ENCODE measurements around the gene FAP.

- no peak for TF ChIP-seq ZNF561 (tag by site-specific recombination; IDR thresholded peaks at IDR 0.05; ENCODE audit: borderline replicate concordance)
- no peak for TF ChIP-seq ZNF629 (tag by site-specific recombination; IDR thresholded peaks at IDR 0.05)
- TF ChIP-seq YY1 (tag by site-specific recombination; IDR thresholded peaks at IDR 0.05) = no peak
- TF ChIP-seq TCF7L2 (IDR thresholded peaks at IDR 0.05; ENCODE audit: borderline replicate concordance, low read depth, low read length) = no peak
- TF ChIP-seq, protein P1, sequence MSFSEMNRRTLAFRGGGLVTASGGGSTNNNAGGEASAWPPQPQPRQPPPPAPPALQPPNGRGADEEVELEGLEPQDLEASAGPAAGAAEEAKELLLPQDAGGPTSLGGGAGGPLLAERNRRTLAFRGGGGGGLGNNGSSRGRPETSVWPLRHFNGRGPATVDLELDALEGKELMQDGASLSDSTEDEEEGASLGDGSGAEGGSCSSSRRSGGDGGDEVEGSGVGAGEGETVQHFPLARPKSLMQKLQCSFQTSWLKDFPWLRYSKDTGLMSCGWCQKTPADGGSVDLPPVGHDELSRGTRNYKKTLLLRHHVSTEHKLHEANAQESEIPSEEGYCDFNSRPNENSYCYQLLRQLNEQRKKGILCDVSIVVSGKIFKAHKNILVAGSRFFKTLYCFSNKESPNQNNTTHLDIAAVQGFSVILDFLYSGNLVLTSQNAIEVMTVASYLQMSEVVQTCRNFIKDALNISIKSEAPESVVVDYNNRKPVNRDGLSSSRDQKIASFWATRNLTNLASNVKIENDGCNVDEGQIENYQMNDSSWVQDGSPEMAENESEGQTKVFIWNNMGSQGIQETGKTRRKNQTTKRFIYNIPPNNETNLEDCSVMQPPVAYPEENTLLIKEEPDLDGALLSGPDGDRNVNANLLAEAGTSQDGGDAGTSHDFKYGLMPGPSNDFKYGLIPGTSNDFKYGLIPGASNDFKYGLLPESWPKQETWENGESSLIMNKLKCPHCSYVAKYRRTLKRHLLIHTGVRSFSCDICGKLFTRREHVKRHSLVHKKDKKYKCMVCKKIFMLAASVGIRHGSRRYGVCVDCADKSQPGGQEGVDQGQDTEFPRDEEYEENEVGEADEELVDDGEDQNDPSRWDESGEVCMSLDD (tag by site-specific recombination; IDR thresholded peaks at IDR 0.05) = no peak
- TF ChIP-seq, protein P2, sequence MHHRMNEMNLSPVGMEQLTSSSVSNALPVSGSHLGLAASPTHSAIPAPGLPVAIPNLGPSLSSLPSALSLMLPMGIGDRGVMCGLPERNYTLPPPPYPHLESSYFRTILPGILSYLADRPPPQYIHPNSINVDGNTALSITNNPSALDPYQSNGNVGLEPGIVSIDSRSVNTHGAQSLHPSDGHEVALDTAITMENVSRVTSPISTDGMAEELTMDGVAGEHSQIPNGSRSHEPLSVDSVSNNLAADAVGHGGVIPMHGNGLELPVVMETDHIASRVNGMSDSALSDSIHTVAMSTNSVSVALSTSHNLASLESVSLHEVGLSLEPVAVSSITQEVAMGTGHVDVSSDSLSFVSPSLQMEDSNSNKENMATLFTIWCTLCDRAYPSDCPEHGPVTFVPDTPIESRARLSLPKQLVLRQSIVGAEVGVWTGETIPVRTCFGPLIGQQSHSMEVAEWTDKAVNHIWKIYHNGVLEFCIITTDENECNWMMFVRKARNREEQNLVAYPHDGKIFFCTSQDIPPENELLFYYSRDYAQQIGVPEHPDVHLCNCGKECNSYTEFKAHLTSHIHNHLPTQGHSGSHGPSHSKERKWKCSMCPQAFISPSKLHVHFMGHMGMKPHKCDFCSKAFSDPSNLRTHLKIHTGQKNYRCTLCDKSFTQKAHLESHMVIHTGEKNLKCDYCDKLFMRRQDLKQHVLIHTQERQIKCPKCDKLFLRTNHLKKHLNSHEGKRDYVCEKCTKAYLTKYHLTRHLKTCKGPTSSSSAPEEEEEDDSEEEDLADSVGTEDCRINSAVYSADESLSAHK (tag by site-specific recombination; IDR thresholded peaks at IDR 0.05) = no peak
- TF ChIP-seq, protein P3, sequence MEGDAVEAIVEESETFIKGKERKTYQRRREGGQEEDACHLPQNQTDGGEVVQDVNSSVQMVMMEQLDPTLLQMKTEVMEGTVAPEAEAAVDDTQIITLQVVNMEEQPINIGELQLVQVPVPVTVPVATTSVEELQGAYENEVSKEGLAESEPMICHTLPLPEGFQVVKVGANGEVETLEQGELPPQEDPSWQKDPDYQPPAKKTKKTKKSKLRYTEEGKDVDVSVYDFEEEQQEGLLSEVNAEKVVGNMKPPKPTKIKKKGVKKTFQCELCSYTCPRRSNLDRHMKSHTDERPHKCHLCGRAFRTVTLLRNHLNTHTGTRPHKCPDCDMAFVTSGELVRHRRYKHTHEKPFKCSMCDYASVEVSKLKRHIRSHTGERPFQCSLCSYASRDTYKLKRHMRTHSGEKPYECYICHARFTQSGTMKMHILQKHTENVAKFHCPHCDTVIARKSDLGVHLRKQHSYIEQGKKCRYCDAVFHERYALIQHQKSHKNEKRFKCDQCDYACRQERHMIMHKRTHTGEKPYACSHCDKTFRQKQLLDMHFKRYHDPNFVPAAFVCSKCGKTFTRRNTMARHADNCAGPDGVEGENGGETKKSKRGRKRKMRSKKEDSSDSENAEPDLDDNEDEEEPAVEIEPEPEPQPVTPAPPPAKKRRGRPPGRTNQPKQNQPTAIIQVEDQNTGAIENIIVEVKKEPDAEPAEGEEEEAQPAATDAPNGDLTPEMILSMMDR (tag by site-specific recombination; IDR thresholded peaks at IDR 0.05) = no peak
- TF ChIP-seq, protein P4, sequence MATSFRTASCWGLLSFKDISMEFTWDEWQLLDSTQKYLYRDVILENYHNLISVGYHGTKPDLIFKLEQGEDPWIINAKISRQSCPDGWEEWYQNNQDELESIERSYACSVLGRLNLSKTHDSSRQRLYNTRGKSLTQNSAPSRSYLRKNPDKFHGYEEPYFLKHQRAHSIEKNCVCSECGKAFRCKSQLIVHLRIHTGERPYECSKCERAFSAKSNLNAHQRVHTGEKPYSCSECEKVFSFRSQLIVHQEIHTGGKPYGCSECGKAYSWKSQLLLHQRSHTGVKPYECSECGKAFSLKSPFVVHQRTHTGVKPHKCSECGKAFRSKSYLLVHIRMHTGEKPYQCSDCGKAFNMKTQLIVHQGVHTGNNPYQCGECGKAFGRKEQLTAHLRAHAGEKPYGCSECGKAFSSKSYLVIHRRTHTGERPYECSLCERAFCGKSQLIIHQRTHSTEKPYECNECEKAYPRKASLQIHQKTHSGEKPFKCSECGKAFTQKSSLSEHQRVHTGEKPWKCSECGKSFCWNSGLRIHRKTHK (tag by site-specific recombination; IDR thresholded peaks at IDR 0.05) = no peak
- no peak for TF ChIP-seq ZNF184 (tag by site-specific recombination; IDR thresholded peaks at IDR 0.05)
- TF ChIP-seq ZNF626 (tag by site-specific recombination; IDR thresholded peaks at IDR 0.05) = no peak
- TF ChIP-seq ZBTB26 (tag by site-specific recombination; optimal IDR thresholded peaks at IDR 0.05) = no peak
- TF ChIP-seq ZFP37 (tag by site-specific recombination; IDR thresholded peaks at IDR 0.05) = no peak
- TF ChIP-seq, protein P5, sequence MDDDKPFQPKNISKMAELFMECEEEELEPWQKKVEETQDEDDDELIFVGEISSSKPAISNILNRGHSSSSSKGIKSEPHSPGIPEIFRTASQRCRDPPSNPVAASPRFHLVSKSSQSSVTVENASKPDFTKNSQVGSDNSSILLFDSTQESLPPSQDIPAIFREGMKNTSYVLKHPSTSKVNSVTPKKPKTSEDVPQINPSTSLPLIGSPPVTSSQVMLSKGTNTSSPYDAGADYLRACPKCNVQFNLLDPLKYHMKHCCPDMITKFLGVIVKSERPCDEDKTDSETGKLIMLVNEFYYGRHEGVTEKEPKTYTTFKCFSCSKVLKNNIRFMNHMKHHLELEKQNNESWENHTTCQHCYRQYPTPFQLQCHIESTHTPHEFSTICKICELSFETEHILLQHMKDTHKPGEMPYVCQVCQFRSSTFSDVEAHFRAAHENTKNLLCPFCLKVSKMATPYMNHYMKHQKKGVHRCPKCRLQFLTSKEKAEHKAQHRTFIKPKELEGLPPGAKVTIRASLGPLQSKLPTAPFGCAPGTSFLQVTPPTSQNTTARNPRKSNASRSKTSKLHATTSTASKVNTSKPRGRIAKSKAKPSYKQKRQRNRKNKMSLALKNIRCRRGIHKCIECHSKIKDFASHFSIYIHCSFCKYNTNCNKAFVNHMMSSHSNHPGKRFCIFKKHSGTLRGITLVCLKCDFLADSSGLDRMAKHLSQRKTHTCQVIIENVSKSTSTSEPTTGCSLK (tag by site-specific recombination; IDR thresholded peaks at IDR 0.05) = no peak
- TF ChIP-seq, protein P6, sequence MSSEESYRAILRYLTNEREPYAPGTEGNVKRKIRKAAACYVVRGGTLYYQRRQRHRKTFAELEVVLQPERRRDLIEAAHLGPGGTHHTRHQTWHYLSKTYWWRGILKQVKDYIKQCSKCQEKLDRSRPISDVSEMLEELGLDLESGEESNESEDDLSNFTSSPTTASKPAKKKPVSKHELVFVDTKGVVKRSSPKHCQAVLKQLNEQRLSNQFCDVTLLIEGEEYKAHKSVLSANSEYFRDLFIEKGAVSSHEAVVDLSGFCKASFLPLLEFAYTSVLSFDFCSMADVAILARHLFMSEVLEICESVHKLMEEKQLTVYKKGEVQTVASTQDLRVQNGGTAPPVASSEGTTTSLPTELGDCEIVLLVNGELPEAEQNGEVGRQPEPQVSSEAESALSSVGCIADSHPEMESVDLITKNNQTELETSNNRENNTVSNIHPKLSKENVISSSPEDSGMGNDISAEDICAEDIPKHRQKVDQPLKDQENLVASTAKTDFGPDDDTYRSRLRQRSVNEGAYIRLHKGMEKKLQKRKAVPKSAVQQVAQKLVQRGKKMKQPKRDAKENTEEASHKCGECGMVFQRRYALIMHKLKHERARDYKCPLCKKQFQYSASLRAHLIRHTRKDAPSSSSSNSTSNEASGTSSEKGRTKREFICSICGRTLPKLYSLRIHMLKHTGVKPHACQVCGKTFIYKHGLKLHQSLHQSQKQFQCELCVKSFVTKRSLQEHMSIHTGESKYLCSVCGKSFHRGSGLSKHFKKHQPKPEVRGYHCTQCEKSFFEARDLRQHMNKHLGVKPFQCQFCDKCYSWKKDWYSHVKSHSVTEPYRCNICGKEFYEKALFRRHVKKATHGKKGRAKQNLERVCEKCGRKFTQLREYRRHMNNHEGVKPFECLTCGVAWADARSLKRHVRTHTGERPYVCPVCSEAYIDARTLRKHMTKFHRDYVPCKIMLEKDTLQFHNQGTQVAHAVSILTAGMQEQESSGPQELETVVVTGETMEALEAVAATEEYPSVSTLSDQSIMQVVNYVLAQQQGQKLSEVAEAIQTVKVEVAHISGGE (tag by site-specific recombination; conservative IDR thresholded peaks at IDR 0.05; ENCODE audit: low read depth) = no peak
These were observed 13.3 kb upstream of the FAP start for GRCh38 chr2:162256591-162256991.

Measured in HEK293 (cell line).